Thyroid gland (tissue), 4 donors: ENCODE results near the gene BCKDK.

Source experiments
- POLR2A ChIP-seq, 2 donors: fragments of 450-650 bp; IDR thresholded peaks; one replicate each; pipeline ENCODE4 v1.6.1; 2017; ENCODE audit warnings: antibody characterized with exemption in 2 of 2, mild to moderate bottlenecking in 2 of 2, moderate library complexity in 1 of 2
- TF ChIP-seq, protein P1 (sequence below), 6 experiments: fragments of 200-600 bp in 3 of 6; fragments of 450-650 bp in 3 of 6; sonication (generic) in 3 of 6; IDR thresholded peaks; one replicate each; pipeline ENCODE4 v1.5.1; 2016 to 2019; ENCODE audit warnings: antibody characterized with exemption in 6 of 6, mild to moderate bottlenecking in 2 of 6, inconsistent platforms in 1 of 6, moderate library complexity in 1 of 6

GRCh38 chr16:31073970-31074813 is 34.0 kb upstream of the BCKDK start, which contains the start of the genes ZNF646 and ZNF668:
- TF ChIP-seq, protein P1, sequence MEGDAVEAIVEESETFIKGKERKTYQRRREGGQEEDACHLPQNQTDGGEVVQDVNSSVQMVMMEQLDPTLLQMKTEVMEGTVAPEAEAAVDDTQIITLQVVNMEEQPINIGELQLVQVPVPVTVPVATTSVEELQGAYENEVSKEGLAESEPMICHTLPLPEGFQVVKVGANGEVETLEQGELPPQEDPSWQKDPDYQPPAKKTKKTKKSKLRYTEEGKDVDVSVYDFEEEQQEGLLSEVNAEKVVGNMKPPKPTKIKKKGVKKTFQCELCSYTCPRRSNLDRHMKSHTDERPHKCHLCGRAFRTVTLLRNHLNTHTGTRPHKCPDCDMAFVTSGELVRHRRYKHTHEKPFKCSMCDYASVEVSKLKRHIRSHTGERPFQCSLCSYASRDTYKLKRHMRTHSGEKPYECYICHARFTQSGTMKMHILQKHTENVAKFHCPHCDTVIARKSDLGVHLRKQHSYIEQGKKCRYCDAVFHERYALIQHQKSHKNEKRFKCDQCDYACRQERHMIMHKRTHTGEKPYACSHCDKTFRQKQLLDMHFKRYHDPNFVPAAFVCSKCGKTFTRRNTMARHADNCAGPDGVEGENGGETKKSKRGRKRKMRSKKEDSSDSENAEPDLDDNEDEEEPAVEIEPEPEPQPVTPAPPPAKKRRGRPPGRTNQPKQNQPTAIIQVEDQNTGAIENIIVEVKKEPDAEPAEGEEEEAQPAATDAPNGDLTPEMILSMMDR (IDR thresholded peaks at IDR 0.05): peak in 1 of 6 experiments; percentile 17
- peak in 1 of 2 donors; percentile 65 for TF ChIP-seq POLR2A (IDR thresholded peaks at IDR 0.05)
